ENCODE measurements around the gene AHSG. TPM values are rescaled to one million over a fixed set of nuclear protein-coding genes. Genes with fewer than 3 reads are reported as not detected.

Gene AHSG
- total RNA-seq, 3 donors from 2014 or later: not detected

- TF ChIP-seq, protein P1, sequence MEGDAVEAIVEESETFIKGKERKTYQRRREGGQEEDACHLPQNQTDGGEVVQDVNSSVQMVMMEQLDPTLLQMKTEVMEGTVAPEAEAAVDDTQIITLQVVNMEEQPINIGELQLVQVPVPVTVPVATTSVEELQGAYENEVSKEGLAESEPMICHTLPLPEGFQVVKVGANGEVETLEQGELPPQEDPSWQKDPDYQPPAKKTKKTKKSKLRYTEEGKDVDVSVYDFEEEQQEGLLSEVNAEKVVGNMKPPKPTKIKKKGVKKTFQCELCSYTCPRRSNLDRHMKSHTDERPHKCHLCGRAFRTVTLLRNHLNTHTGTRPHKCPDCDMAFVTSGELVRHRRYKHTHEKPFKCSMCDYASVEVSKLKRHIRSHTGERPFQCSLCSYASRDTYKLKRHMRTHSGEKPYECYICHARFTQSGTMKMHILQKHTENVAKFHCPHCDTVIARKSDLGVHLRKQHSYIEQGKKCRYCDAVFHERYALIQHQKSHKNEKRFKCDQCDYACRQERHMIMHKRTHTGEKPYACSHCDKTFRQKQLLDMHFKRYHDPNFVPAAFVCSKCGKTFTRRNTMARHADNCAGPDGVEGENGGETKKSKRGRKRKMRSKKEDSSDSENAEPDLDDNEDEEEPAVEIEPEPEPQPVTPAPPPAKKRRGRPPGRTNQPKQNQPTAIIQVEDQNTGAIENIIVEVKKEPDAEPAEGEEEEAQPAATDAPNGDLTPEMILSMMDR (IDR thresholded peaks at IDR 0.05): no peak
Observed at GRCh38 chr3:186635532-186635931, 22.7 kb downstream of the AHSG start.

DNA sequence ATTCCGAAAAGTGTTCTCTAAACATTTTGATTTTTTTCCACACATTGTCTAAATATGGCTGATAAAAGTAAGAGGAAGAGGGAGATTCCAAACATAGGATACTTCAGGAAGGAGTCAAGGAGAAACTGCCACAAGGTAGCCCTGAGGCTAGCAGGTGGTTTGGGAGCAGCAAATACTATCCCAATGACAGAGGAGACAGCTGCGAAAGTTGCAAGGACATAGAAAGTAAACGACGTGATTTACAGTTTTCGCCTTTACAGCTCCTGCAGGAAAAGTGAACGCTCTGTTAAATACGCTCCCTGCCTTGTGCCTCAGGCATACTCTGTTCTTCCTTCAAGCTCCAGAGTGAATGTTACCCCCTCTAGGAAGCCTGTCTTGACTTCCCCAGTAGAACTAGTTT lies 23.7 kb downstream of the AHSG start:
- Histone ChIP-seq H3K36me3 (ENCODE audit: low read depth) (no peaks in the 10 kb centered on the region), H3K4me1 (ENCODE audit: low read depth) (peaks cover 9% of the 10 kb centered on the region), H3K4me3 (no peak overlapping the region), H3K9me3 (no peaks in the 10 kb centered on the region)
- ATAC-seq (no peak), DNase-seq (no peak)
- intact Hi-C loops (cut with DNase I, micrococcal nuclease): no loop called here
- TF ChIP-seq, protein P1 (IDR thresholded peaks at IDR 0.05): no peak

More at GRCh38 chr3:186635532-186635931, 22.7 kb downstream of the AHSG start:
- intact Hi-C loops (cut with DNase I, micrococcal nuclease): no loop called here
- Histone ChIP-seq H3K36me3 (ENCODE audit: low read depth) (no peaks in the 10 kb centered on the region), H3K4me1 (ENCODE audit: low read depth) (peaks cover 9% of the 10 kb centered on the region), H3K4me3 (no peak overlapping the region), H3K9me3 (no peaks in the 10 kb centered on the region)
- no peak for DNase-seq
- peak; percentile 45 for ATAC-seq

DNA sequence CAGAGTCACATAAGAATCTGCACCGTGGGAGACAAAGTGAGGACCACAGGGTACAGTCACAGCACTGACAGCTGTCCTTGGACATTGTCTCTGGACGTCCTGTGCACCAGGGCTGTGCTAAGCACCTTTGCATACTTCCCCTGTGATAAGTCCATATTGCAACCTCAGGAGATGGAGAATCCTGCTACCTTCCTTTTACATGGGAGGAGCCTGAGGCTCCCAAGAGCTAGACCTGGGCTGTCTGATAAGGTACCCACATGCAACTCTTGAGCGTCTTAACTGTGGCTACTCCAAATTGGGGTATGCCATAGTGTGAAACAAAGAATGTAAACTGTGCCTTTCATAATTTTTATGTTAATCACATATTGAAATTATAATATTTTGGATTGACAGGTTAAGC lies 24.8 kb downstream of the AHSG start:
- TF ChIP-seq, protein P1 (IDR thresholded peaks at IDR 0.05): no peak
- intact Hi-C loops (cut with DNase I, micrococcal nuclease): no loop called here
- Histone ChIP-seq H3K4me1 (ENCODE audit: low read depth) (peaks cover 9% of the 10 kb centered on the region), H3K9me3 (no peaks in the 10 kb centered on the region), H3K4me3 (no peak overlapping the region), H3K36me3 (ENCODE audit: low read depth) (no peaks in the 10 kb centered on the region)
- DNase-seq (no peak), ATAC-seq (no peak)

- no peak overlapping the region for H3K4me3 ChIP-seq
- peak; percentile 98 for ATAC-seq
- H3K36me3 ChIP-seq (ENCODE audit: low read depth): no peaks in the 10 kb centered on the region
- intact Hi-C loops (cut with DNase I, micrococcal nuclease): no loop called here
- peaks cover 9% of the 10 kb centered on the region for H3K4me1 ChIP-seq (ENCODE audit: low read depth)
- DNase-seq: peak; percentile 47 to 65 (median 60)
- no peaks in the 10 kb centered on the region for H3K9me3 ChIP-seq
- TF ChIP-seq, protein P1 (IDR thresholded peaks at IDR 0.05): no peak
Observed at GRCh38 chr3:186638259-186638658, 25.4 kb downstream of the AHSG start.

DNA sequence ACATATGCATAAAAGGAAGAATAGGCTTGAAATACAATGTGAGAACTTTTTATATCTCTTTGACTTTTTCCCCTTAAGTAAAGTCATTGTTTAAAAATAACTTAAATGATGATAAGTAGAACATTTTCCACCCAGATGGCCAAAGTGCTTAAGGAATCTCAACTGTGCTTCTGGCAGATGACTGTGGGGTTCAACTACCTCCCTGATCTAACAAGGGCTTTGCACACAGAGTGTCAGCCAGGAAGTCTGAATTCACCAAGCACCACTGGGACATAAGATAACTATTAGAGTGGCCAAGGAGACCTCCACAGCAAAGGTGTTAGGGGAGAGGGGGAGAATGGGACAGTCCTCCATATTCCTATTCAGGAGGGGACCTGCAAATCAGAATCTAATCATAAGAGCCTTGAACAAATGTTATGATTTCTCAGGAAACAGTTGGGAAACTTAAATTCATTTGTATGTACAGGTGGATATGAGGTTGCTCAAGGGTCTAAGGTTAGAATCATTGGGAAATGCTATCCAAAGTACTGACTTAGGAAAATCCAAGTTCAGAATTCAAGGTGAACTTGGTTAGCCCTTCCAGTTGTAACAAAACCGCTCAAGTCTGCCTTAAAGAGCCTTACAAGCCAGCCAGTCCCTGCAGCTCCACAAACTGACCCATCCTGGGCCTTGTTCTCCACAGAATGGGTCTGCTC lies 27.1 kb downstream of the AHSG start, which contains the start of gene FETUB:
Gene FETUB (plus strand): TSS at position 622 of the 695 bp plus-strand sequence. CDS start 62 bp downstream, at position 684.
- Histone ChIP-seq H3K9me3 (no peaks in the 10 kb centered on the region), H3K36me3 (ENCODE audit: low read depth) (no peaks in the 10 kb centered on the region), H3K4me3 (no peak within 1 kb of the TSS), H3K4me1 (ENCODE audit: low read depth) (peaks cover 9% of the 10 kb centered on the region)
- TF ChIP-seq, protein P1 (IDR thresholded peaks at IDR 0.05): no peak
- intact Hi-C loops (cut with DNase I, micrococcal nuclease): no loop called here
- ATAC-seq (no peak), DNase-seq (no peak)

Data from mucosa of descending colon (tissue), 3 donors.